ENCODE measurements around the gene MAPKAP1.
"Not testable (repeated sequence)": the region's sequence is repeated elsewhere in the genome, so short reads cannot be mapped to it uniquely, and the experiment has no call there.

Gene MAPKAP1

GRCh38 chr9:125600194-125600593, 106.8 kb downstream of the MAPKAP1 start:
- DNase-seq, result no peak

- no peak for DNase-seq
These were observed 112.8 kb downstream of the MAPKAP1 start for GRCh38 chr9:125594223-125594610.

DNA sequence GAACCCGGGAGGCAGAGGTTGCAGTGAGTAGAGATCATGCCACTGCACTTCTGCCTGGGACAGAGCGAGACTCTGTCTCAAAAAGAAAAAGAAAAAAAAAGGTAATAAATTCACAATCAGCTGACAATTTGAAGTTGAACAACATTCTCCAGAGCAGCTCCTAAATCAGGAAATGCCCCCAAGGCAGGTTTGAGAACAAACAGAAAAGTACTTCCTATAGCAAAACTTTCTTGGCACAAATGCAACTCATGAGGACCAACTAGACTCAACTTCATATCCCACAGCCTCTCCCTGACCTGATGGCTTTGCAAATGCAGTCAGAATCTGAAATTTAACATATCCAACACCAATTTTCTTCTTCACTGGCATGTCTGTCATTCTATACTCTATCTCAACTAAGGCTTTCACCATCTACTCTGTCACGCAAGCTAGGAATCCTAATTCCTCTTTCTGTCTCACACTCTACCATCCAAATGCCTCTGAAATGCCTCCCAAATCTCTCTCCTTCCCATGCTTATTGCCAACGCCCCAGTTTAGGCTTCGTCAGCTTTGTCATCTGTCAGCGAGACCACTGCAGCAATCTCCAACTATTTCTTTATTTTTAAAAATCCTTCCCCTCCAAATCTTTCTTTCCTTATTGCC, 113.3 kb downstream of the MAPKAP1 start:
- no peak for DNase-seq

GRCh38 chr9:125591888-125592287, 115.1 kb downstream of the MAPKAP1 start:
- no peak for DNase-seq

DNA sequence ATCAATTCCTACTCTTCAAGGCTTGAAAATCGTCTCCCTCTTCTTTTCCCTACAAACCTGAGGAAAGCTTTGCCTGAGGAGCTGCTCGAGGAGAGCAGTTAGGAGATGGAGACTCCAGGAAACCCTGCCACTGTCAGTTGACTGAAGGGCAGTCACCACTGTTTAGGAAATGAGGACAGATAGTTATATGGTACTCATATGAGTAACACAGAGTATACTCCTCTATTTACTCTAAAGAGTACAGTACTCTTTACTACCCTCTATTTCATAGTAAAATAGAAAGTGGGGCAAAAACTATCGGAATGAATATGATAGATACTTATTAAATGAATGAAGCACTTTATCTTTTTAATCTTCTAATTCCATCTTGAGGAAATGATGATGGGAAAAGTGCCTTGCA, 115.8 kb downstream of the MAPKAP1 start:
- no peak for DNase-seq

DNA sequence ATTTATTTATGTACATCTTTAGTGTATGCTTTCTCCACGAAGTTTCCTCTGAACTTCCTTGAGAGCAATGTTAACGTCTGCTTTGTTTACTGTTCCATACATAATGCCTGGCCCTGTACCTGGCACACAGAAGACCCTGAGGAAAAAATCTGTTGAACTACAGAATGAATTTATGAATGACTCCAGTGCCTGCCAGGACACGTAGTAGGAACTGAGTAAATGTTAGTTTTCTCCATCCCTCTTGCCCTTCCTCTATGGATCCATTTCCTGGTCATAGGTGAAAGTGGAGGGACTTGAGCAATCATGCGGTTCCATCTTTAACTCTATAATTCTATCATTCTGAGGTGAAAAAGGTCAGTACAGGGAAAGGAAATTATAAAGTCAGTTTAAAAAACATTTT, 117.7 kb downstream of the MAPKAP1 start:
- no peak for DNase-seq

DNA sequence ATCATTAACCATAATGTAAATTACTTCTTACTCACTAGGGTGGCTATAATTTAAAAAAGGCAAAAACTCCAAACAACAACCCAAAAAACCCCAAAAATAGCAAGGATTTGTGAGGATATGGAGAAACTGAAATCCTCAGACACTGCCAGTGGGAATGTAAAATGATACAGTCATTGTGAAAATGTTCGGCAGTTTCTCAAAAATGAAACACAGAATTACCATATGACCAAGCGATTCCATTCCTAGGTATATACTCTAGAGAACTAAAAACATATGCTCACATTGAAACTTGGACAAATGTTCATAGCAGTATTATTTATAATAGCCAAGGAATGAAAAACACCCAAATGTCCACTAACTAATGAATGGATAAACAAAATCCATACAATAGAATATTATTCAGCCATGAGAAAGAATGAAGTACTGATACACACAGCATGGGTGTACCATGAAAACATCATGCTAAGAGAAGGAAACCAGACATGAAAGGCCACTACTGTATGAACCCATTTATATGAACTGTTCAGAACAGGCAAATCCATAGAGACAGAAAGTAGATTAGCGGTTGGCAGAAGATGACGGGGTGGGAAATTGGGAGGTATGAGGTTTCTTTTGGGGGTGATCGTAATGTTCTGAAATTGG, 119.1 kb downstream of the MAPKAP1 start:
- no peak for DNase-seq

DNA sequence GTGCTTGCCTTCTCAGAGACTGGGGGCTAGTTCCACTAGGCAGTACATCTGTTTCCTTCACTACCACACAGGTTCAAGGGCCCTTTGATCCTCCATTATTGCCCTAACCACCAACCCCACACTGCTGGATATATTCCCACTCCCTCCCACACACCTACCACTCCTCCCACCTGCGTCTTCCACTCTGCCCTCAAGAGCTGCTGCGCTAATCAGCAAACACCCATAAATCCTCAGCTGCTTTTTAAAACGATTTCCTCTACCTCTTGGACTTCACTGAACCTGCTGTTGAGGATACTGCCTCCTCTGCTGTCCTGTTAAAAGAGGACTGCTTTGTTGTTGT, 120.9 kb downstream of the MAPKAP1 start:
- peak; percentile 93 for DNase-seq

DNA sequence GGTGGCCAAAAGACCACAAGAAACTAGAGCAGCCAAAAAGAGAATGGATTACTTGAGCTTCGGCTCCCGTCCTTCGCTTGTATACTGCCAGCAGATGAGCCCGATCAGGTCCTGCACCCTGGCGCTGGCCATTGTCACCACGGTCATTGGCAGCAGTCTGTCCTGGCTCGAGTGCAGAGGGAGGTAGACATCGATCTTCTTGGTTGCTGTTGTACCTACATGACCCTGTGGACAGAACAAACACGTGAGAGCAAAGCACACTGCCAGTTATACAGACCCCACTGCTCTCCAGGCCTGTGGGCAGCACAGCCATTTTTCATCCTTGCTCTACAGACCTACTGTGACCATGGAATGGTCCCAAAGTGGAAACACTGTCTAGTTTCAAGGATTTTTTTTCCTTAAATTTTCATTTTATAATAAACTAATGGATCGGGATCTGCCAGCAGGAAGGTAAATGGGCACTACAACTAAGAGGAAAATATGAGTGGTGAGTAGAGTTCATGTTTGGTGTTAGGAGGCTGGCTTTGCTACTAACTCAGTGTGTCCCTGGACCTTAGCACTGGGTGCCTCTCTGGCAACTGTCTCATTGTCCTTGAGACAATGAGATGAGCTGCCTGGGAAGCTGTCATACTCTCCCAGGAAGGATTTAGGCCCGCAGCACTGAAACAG, 121.4 kb downstream of the MAPKAP1 start:
- no peak for DNase-seq

GRCh38 chr9:125580701-125581286, 126.2 kb downstream of the MAPKAP1 start:
- no peak for DNase-seq

- no peak for DNase-seq
These were observed 127.7 kb downstream of the MAPKAP1 start for GRCh38 chr9:125579030-125579932.

GRCh38 chr9:125574126-125574877, 132.7 kb downstream of the MAPKAP1 start:
- no peak for DNase-seq

DNA sequence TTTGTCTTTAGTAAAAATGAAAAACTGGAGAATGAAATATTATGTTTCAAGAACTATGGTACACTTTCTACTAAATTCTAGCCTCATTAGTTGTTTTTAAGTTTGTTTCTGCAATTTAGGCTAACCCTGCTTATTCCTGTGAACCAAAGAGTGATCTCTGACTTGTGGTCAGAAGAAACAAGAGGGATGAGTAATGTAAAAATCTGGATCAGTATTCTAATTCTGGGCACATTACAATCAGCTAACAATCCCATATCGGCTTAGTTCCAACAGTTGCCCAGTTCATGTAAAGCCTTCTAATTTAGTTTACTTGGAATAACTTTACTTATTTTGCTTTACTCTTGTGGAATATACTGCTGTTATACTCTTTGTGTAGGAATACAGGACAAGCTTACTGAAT, 134.5 kb downstream of the MAPKAP1 start:
- DNase-seq, result not testable (repeated sequence)

- DNase-seq, result not testable (repeated sequence)
These were observed 135.2 kb downstream of the MAPKAP1 start for GRCh38 chr9:125571824-125572223.

DNA sequence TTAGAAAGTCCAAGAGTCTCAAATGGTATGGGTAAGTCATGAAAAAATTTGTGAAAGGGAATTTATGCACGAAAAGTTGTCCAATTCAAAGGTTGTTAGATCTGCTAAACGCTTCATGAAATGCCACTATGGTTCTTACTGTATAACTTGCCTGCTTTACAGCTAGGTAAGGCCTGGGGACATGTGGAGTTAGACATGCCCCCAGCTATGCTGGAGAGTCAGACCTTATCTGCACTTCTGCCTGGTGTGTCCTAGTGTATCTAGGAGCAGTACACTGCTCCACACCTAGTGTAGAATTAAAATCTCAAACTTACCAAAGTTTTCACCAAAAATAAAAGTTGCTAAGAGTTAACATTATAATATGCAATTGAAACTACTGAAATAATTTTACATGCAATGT, 136.8 kb downstream of the MAPKAP1 start:
- DNase-seq, result no peak

DNA sequence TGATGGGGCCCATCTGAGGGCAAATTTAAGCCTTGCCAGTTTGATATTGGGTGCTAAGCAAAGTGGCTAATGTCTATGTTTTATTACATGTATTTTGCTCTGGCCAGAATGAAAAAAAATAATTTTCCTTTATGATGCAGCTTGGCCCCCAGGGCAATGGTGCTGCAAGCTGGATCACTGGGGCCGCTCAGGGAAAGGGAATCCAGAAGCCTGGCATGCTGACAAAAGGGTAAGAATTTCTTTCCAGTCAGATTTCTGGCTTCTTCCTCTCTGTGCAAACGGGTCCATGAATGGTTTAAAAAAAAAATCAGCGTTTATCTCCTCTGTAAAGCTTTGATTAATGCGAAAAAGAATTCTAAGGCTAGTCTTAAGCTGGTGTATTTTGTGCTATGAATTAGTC, 138.4 kb downstream of the MAPKAP1 start:
- no peak for DNase-seq

DNA sequence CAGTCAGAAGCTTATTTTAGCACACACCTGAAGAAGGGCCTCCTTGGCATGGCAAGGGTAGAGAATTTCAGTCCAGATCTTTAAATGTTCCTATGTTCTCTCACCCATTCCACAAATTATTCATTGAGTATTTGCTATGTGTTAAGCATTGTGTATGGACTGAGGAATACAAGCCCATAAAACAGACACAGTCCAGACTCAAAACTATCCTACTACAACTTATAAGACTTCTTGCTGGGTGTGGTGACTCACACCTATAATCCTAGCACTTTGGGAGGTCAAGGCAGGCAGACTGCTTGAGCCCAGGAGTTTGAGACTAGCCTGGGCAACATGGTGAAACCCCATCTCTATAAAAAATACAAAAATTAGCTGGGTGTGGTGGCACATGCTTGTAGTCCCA, 141.0 kb downstream of the MAPKAP1 start:
- DNase-seq, result not testable (repeated sequence)

DNA sequence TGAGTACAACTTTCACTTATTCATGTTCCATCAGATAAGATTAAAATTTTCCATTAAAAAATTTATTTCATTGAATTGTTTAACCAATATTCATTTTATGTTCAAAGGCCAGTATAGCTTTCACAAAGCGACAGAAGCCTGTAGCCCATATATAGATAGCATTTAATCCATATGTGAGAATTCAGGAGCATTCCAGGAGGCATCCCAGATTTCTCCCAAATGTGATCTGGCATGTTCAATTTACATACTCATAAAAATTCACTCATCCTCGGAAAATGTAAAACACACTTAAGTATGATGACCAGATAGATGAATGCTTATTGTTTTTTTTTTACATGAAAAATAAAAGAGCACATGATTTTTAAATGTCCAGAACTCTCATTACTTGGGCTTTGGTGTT, 141.9 kb downstream of the MAPKAP1 start:
- DNase-seq, result no peak

GRCh38 chr9:125564631-125565030, 142.4 kb downstream of the MAPKAP1 start:
- no peak for DNase-seq

DNA sequence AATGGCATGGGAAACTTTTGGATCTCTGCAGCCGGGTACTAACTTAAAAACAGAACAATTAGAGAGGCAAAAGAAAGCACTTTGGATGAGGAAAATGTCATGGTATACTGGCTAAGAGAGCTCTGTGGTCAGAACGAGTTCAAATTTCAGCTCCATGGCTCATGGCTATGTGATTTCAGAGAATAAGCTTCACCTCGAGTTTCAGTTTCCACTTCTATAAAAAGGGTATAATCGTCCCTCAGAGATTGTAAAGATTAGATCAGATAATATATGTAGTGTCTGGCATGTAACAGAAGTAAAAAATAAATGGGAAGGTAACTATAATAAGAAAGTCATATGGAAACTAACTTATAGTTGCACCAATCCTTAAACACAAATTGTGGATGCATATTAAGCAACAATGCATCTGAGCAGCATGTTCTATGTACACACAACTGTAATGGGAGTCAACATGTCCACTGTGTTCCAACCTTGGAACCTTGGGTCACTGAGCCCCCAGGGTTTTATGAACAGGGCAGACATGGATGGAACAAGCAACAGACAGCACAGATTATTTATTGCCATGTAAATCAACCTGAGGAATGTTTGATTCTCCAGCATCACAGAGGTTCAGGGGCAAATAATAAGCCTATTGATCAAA, 145.4 kb downstream of the MAPKAP1 start:
- no peak for DNase-seq

GRCh38 chr9:125559894-125560293, 147.1 kb downstream of the MAPKAP1 start:
- no peak for DNase-seq

DNA sequence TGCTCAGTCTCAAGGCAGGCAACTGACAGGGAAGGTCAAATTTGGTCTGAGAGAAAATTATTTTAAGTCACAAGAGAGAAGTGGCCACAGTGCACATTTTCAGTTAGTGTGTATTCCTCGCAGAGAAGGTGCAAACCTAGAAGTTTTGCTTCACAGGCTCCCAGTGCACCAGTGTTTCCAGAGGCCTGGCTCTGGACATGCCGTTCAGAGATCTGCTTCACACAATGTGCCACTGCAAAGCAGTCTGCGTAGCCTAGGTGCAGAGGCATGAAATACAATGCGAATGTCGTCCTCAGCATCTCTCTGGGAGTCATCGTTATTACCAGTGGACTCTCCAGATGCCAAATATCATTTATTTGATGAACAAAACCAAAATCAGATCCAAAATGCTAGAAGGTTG, 147.8 kb downstream of the MAPKAP1 start:
- DNase-seq, result no peak

All from NCI-H2029 (cell line).